ENCODE results near the gene FNDC3B.

DNA sequence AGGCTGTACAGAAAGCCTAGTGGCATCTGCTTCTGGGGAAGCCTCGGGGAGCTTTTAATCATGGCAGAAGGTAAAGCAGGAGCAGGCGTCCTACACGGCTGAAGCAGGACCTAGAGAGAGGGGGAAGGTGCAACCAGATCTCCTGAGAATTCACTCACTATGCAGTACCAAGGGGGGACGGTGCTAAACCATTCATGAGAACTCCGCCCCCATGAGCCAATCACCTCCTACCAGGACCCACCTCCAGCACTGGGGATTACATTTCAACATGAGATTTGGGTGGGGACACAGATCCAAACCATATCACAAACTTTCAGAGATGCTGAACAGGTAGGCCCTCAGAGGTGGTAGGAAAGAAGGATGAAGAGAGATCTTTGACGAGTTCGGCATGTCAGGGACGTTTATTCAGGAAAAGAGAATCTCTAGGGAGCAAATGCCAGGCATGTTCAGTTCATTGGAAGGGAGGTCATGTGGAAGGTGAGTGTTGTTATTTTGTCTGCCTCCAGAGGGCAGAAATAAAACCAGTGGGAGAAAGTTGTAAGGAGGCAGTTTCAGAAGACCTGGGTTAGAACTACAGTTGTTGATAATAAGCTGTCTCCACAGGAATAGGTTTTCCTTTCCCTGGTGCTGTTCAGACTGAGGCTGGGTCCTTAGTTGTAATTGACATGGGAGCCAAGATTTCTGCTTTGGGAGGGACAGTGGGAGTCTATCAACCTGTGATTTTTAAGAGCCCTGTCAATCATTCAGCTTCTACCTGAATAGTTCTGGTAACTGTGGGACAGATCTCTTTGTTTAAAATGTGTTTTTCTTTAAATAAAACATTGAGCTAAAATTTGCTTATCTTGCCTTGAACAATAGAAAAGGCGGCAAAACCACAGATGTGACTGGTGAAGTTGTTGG lies 4.3 kb upstream of the FNDC3B start:
- no peak for TF ChIP-seq POLR2A (IDR thresholded peaks at IDR 0.05)
- TF ChIP-seq, protein P1, sequence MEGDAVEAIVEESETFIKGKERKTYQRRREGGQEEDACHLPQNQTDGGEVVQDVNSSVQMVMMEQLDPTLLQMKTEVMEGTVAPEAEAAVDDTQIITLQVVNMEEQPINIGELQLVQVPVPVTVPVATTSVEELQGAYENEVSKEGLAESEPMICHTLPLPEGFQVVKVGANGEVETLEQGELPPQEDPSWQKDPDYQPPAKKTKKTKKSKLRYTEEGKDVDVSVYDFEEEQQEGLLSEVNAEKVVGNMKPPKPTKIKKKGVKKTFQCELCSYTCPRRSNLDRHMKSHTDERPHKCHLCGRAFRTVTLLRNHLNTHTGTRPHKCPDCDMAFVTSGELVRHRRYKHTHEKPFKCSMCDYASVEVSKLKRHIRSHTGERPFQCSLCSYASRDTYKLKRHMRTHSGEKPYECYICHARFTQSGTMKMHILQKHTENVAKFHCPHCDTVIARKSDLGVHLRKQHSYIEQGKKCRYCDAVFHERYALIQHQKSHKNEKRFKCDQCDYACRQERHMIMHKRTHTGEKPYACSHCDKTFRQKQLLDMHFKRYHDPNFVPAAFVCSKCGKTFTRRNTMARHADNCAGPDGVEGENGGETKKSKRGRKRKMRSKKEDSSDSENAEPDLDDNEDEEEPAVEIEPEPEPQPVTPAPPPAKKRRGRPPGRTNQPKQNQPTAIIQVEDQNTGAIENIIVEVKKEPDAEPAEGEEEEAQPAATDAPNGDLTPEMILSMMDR (IDR thresholded peaks at IDR 0.05 in 8 of 11, conservative IDR thresholded peaks at IDR 0.05 in 3 of 11) = peak; percentile 29 to 66 (median 55)
